GM19372 (cell line): ENCODE data around the gene TMEM18.

Experiments used
- ATAC-seq: cut with Tn5 transposase; IDR thresholded peaks from one replicate; pipeline ENCODE4 v1.9.1; 2021; ENCODE audit warnings: mild to moderate bottlenecking, low read depth, moderate library complexity; ENCODE audit not compliant: unreplicated experiment

The TMEM18 gene

GRCh38 chr2:636641-637405 lies 40.4 kb downstream of the TMEM18 start:
- ATAC-seq, result peak; percentile 60

GRCh38 chr2:635687-636621 lies 41.3 kb downstream of the TMEM18 start:
- no peak for ATAC-seq

- no peak for ATAC-seq
Observed at GRCh38 chr2:634636-635388, 42.4 kb downstream of the TMEM18 start.

- no peak for ATAC-seq
Observed at GRCh38 chr2:634041-634440, 43.2 kb downstream of the TMEM18 start.

- no peak for ATAC-seq
Observed at GRCh38 chr2:633371-633770, 43.8 kb downstream of the TMEM18 start.

- no peak for ATAC-seq
Observed at GRCh38 chr2:632471-632870, 44.7 kb downstream of the TMEM18 start.

- ATAC-seq, result no peak
Observed at GRCh38 chr2:631741-632140, 45.5 kb downstream of the TMEM18 start.

GRCh38 chr2:630451-631320 lies 46.5 kb downstream of the TMEM18 start:
- no peak for ATAC-seq

- no peak for ATAC-seq
Observed at GRCh38 chr2:629961-630360, 47.2 kb downstream of the TMEM18 start.

GRCh38 chr2:628651-629050 lies 48.6 kb downstream of the TMEM18 start:
- no peak for ATAC-seq

GRCh38 chr2:627926-628560 lies 49.2 kb downstream of the TMEM18 start:
- no peak for ATAC-seq

GRCh38 chr2:627340-627709 lies 49.9 kb downstream of the TMEM18 start:
- ATAC-seq, result no peak

GRCh38 chr2:626491-627339 lies 50.5 kb downstream of the TMEM18 start:
- no peak for ATAC-seq

- ATAC-seq, result no peak
Observed at GRCh38 chr2:625415-626333, 51.5 kb downstream of the TMEM18 start.

- no peak for ATAC-seq
Observed at GRCh38 chr2:624551-625347, 52.5 kb downstream of the TMEM18 start.

GRCh38 chr2:624096-624495 lies 53.1 kb downstream of the TMEM18 start:
- ATAC-seq, result no peak
